GM12873 (cell line): ENCODE measurements around the gene TJP1.

Experiments used
- CTCF ChIP-seq: IDR thresholded peaks from 2 replicates; pipeline ENCODE4 v1.5.1; 2012; ENCODE audit warnings: low read depth, mild to moderate bottlenecking, moderate library complexity, low read length, control low read depth; ENCODE audit not compliant: insufficient read depth; ENCODE audit errors: missing control alignments

TJP1 gene

DNA sequence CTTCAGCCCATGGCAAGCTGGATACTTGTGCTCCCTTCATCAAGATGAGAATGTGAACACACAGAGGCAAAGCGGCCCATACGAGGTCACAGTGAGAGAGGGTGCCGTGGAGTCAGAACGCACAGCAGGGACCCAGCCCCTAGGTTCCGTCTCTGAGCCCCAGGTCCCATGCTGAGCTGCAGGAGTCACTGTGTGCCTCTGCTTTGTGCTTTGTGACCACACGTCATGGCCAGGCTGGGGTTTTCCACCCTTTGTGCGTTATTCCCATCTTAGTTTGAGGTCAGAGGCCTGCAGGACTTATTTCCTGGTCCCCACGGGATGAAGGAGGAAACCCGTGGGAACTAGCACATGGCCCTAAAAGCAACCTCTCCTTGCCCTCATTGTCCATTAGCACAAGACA lies 140.3 kb downstream of the TJP1 start:
- TF ChIP-seq CTCF: no peak

DNA sequence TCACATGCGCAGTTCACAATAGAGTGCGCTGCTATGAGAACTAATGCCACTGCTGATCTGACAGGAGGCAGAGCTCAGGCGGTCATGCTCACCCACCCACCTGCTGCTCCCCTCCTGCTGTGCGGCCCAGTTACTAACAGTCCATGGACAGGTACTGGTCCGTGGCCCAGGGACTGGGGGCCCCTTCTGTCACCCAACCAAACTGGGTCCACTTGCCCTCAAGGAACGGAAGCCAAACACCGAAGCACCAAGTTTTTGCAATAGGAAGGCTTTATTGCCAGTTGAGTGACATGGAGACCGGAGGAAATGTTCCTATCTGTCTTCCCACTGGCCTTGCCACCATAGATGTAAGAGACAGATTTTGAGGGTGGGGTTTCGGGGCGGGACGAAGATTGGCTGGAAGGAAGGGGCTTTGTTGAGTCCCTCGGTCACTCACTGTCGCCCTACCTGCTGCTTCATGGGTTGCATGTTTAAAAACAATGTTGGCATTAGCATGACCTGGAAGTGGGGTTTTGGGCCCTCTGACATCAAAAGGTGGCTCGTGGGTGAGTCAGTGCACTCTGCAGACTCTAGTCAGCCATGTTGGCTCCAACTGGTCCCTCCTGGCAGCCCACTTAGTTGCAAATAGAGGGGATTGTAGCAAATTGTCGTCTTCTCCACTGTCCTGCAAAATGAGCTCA lies 141.0 kb downstream of the TJP1 start:
- no peak for TF ChIP-seq CTCF

GRCh38 chr15:29680465-29681165 lies 141.7 kb downstream of the TJP1 start:
- TF ChIP-seq CTCF: no peak

- TF ChIP-seq CTCF: no peak
Observed at GRCh38 chr15:29678504-29679034, 143.7 kb downstream of the TJP1 start.

DNA sequence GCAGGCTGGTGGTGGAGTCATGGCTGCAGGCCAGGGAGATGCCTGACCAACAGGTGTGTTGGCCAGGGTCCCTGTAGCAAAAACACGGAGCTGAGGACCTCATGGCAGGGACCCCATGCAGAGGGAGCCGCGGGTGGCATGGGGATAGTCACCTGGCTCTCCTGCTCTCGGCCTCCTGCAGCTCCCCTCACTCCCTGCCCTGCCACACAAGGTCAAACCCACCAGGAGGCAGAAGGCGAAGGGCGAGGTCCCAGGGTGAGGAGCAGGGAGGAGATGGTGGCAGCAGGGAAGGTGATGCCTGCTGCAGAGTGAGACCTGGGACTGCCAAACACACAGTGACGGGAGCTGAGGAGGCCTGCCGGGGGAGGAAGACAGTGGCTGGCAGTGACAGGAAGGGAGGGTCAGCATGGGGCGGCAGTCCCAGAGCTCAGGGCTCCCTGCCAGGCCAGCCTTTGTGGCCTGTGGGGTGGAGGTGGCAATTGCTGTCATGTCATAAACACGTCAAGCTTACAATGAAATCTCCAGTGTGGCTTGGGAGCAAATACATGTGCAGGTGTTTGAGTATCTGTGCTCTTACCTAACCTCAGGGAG lies 144.3 kb downstream of the TJP1 start:
- TF ChIP-seq CTCF: no peak

- no peak for TF ChIP-seq CTCF
Observed at GRCh38 chr15:29677455-29677854, 144.8 kb downstream of the TJP1 start.

GRCh38 chr15:29676961-29677402 lies 145.3 kb downstream of the TJP1 start:
- TF ChIP-seq CTCF: no peak
